ACC112 (cell line): Measurements from ENCODE around the gene NUDT4.

Experiments used
- H2AFZ ChIP-seq: fragments of 200-600 bp; sonication (generic); one replicate; pipeline ENCODE4 v1.6.0; 2017; ENCODE audit warnings: antibody characterized with exemption, low read length; ENCODE audit not compliant: unreplicated experiment
- H3K27ac ChIP-seq: fragments of 200-600 bp; sonication (generic); 2 replicates; pipeline ENCODE4 v1.5.1; 2014; ENCODE audit warnings: low read depth, mild to moderate bottlenecking, antibody characterized with exemption, low read length, moderate library complexity
- H3K27me3 ChIP-seq: fragments of 200-600 bp; sonication (generic); 2 replicates; pipeline ENCODE4 v1.6.1; 2014; ENCODE audit warnings: mild to moderate bottlenecking, antibody characterized with exemption, low read length, moderate library complexity, mixed read lengths; ENCODE audit not compliant: insufficient read depth
- H3K36me3 ChIP-seq: fragments of 200-600 bp; sonication (generic); 2 replicates; pipeline ENCODE4 v1.6.1; 2016; ENCODE audit warnings: mild to moderate bottlenecking, antibody characterized with exemption, low read length, moderate library complexity, mixed read lengths; ENCODE audit not compliant: insufficient read depth
- H3K4me1 ChIP-seq: fragments of 200-600 bp; sonication (generic); one replicate; pipeline ENCODE4 v1.6.1; 2016; ENCODE audit warnings: low read length, mixed read lengths; ENCODE audit not compliant: insufficient read depth, unreplicated experiment, control insufficient read depth
- H3K4me3 ChIP-seq: fragments of 200-600 bp; sonication (generic); 2 replicates; pipeline ENCODE4 v1.5.1; 2014; ENCODE audit warnings: mild to moderate bottlenecking, low read depth, low read length
- H3K79me2 ChIP-seq: fragments of 200-600 bp; sonication (generic); one replicate; pipeline ENCODE4 v1.6.0; 2016; ENCODE audit warnings: low read length; ENCODE audit not compliant: control insufficient read depth, unreplicated experiment, insufficient read depth

NUDT4 gene

GRCh38 chr12:93348575-93349435 lies 28.9 kb upstream of the NUDT4 start:
- Histone ChIP-seq H3K4me3 (no peak overlapping the region), H2AFZ (no peak overlapping the region), H3K4me1 (no peaks in the 10 kb centered on the region), H3K36me3 (no peaks in the 10 kb centered on the region), H3K79me2 (no peaks in the 10 kb centered on the region), H3K27me3 (no peaks in the 10 kb centered on the region), H3K27ac (no peak overlapping the region)

GRCh38 chr12:93351726-93352125 lies 26.0 kb upstream of the NUDT4 start:
- Histone ChIP-seq H2AFZ (no peak overlapping the region), H3K79me2 (no peaks in the 10 kb centered on the region), H3K36me3 (no peaks in the 10 kb centered on the region), H3K27ac (no peak overlapping the region), H3K4me3 (no peak overlapping the region), H3K27me3 (no peaks in the 10 kb centered on the region), H3K4me1 (no peaks in the 10 kb centered on the region)

DNA sequence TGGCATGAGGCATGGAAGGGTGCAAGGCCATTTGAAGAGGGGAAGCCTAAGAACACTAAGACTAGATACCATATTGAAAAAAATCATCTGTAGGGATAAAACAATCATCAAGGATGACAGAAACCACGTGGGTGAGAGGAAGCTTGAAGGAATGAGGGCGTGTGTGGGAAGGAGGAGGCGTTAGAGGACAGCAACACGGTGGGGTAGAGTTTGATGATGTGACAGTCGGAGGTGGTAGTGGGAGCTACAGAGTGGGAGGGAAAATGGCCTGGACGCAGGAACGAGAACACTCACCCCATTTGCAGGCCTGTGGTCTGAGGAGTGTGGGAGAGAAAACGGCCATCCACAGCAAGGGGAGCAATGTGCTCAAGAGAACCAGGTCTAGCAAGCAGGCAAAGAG lies 25.4 kb upstream of the NUDT4 start:
- H3K27me3 ChIP-seq = no peaks in the 10 kb centered on the region
- no peaks in the 10 kb centered on the region for H3K4me1 ChIP-seq
- H3K27ac ChIP-seq = no peak overlapping the region
- no peaks in the 10 kb centered on the region for H3K79me2 ChIP-seq
- H2AFZ ChIP-seq = no peak overlapping the region
- H3K4me3 ChIP-seq = no peak overlapping the region
- no peaks in the 10 kb centered on the region for H3K36me3 ChIP-seq

DNA sequence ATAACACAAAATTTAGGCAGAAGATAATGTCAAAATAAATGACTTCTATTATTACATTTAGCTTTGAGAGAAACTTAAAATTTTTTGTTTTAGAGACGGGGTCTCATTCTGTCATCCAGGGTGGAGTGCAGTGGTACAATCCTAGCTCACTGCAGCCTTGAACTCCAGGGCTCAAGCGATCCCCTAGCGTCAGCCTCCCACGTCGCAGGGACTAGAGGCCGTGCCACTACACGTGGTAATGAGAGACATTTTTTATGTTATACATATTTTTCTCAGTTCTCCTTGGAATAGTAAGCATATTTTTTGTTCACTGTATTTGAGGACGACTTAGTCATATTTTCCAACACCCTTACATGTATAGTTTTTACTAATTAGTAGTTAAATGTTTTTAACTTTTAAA lies 21.5 kb upstream of the NUDT4 start:
- H3K36me3 ChIP-seq = no peaks in the 10 kb centered on the region
- no peaks in the 10 kb centered on the region for H3K79me2 ChIP-seq
- no peaks in the 10 kb centered on the region for H3K4me1 ChIP-seq
- no peaks in the 10 kb centered on the region for H3K27me3 ChIP-seq
- no peak overlapping the region for H3K4me3 ChIP-seq
- no peak overlapping the region for H3K27ac ChIP-seq
- H2AFZ ChIP-seq = no peak overlapping the region

- Histone ChIP-seq H3K79me2 (no peaks in the 10 kb centered on the region), H3K4me3 (no peak overlapping the region), H3K27ac (no peak overlapping the region), H3K36me3 (no peaks in the 10 kb centered on the region), H2AFZ (no peak overlapping the region), H3K27me3 (no peaks in the 10 kb centered on the region), H3K4me1 (no peaks in the 10 kb centered on the region)
These were observed 19.7 kb upstream of the NUDT4 start for GRCh38 chr12:93358058-93358457.

- Histone ChIP-seq H3K36me3 (no peaks in the 10 kb centered on the region), H3K27me3 (no peaks in the 10 kb centered on the region), H3K79me2 (no peaks in the 10 kb centered on the region), H3K4me3 (no peak overlapping the region), H2AFZ (no peak overlapping the region), H3K4me1 (no peaks in the 10 kb centered on the region), H3K27ac (no peak overlapping the region)
These were observed 18.9 kb upstream of the NUDT4 start for GRCh38 chr12:93358821-93359220.

DNA sequence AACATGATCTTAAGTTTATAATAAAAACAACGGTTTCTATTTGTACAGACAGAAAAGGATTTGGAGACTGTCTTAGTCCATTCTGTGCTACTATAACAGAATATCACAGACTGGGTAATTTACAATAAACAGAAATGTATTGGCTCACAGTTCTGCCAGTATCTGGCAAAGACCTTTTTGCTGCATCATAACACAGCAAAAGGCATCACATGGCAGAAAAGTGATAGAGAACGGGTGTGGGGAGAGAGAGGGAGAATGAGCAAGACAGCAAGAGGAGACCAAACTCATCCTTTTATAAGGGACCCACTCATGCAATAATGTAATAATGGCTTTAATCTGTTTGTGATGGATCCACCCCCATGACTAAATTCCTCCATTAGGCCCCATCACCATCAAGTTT lies 17.0 kb upstream of the NUDT4 start:
- Histone ChIP-seq H3K27ac (no peak overlapping the region), H3K27me3 (no peaks in the 10 kb centered on the region), H2AFZ (no peak overlapping the region), H3K36me3 (no peaks in the 10 kb centered on the region), H3K79me2 (no peaks in the 10 kb centered on the region), H3K4me1 (no peaks in the 10 kb centered on the region), H3K4me3 (no peak overlapping the region)

DNA sequence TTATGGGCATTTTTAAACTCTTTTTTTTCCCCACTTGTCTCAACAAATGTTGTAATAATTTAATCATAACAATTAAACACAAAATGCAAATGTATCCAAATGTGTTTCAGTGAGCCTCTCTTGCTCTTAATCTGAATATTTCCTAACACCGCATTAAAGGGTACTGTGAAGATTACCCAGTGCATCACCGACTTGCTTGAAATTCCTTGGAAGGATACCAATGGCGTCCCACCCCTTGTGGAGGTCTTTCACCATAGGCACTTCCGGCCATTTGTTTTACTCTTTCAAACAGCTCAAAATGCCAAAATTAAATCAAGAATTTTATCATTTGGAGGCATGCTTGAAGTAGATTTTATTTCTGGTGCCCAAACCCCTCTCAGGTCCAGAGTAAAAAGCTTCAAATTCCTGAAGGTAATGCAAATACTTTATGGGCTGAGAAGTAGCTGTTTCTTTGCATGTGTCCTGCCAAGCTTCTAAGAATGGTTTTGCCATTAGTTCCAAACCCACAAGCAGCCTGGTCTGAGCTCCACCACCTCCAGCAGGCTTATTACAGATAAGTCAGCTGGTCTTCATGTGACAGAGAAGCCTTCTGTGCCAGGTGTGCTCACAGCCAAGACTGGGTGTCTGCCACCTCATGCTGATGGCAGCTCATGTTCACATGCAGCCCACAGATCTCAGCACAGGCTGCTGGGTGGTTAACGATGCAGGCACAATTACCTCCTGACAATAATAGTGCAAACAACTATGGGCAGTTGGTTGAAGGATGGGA lies 16.4 kb upstream of the NUDT4 start:
- Histone ChIP-seq H3K36me3 (no peaks in the 10 kb centered on the region), H3K4me3 (no peak overlapping the region), H2AFZ (no peak overlapping the region), H3K79me2 (no peaks in the 10 kb centered on the region), H3K27me3 (no peaks in the 10 kb centered on the region), H3K4me1 (no peaks in the 10 kb centered on the region), H3K27ac (no peak overlapping the region)

GRCh38 chr12:93363841-93364297 lies 13.9 kb upstream of the NUDT4 start:
- Histone ChIP-seq H3K27ac (no peak overlapping the region), H3K27me3 (no peaks in the 10 kb centered on the region), H2AFZ (no peak overlapping the region), H3K36me3 (no peaks in the 10 kb centered on the region), H3K79me2 (no peaks in the 10 kb centered on the region), H3K4me3 (no peak overlapping the region), H3K4me1 (no peaks in the 10 kb centered on the region)

GRCh38 chr12:93365616-93366405 lies 11.9 kb upstream of the NUDT4 start:
- Histone ChIP-seq H3K4me1 (no peaks in the 10 kb centered on the region), H2AFZ (no peak overlapping the region), H3K36me3 (no peaks in the 10 kb centered on the region), H3K27ac (no peak overlapping the region), H3K27me3 (no peaks in the 10 kb centered on the region), H3K4me3 (no peak overlapping the region), H3K79me2 (no peaks in the 10 kb centered on the region)
